ENCODE data around the gene LRRTM1. TPM values are rescaled to one million over a fixed set of nuclear protein-coding genes. Genes with fewer than 3 reads are reported as not detected.

LRRTM1 gene
- total RNA-seq, 1 donor from 2014 or later, result not detected

DNA sequence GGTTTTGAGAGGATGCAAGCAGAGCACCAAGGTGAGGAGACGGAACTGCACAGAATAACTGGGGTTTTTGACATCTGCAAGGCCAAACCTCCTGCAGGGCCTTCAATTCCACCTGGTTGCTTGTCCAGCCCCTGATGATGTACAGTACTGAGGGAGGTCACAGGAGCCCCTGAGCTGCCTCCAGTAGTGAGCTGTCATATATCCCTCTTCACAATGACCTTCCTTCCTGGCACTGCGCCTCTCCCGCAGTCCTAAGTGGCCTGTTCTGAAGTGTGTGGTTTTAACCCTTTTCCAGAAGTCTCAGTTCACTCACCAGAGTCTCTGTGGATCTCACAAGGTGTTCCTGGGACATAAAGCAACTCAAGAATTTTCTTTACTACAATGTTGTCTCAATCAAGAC lies 45.3 kb downstream of the LRRTM1 start:
- Mint-ChIP-seq H3K36me3 (ENCODE audit: low read depth) (no peaks in the 10 kb centered on the region), H3K4me1 (ENCODE audit: low read depth) (no peaks in the 10 kb centered on the region), H3K9me3 (ENCODE audit: low read depth) (peaks cover 4% of the 10 kb centered on the region), H3K27me3 (ENCODE audit: low read depth) (peaks cover 4% of the 10 kb centered on the region), H3K4me3 (ENCODE audit: unreplicated experiment) (no peak overlapping the region), H3K27ac (ENCODE audit: unreplicated experiment) (no peak overlapping the region)
- DNase-seq (ENCODE audit: low spot score), result no peak
- TF ChIP-seq, protein P1, sequence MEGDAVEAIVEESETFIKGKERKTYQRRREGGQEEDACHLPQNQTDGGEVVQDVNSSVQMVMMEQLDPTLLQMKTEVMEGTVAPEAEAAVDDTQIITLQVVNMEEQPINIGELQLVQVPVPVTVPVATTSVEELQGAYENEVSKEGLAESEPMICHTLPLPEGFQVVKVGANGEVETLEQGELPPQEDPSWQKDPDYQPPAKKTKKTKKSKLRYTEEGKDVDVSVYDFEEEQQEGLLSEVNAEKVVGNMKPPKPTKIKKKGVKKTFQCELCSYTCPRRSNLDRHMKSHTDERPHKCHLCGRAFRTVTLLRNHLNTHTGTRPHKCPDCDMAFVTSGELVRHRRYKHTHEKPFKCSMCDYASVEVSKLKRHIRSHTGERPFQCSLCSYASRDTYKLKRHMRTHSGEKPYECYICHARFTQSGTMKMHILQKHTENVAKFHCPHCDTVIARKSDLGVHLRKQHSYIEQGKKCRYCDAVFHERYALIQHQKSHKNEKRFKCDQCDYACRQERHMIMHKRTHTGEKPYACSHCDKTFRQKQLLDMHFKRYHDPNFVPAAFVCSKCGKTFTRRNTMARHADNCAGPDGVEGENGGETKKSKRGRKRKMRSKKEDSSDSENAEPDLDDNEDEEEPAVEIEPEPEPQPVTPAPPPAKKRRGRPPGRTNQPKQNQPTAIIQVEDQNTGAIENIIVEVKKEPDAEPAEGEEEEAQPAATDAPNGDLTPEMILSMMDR (IDR thresholded peaks at IDR 0.05), result no peak

DNA sequence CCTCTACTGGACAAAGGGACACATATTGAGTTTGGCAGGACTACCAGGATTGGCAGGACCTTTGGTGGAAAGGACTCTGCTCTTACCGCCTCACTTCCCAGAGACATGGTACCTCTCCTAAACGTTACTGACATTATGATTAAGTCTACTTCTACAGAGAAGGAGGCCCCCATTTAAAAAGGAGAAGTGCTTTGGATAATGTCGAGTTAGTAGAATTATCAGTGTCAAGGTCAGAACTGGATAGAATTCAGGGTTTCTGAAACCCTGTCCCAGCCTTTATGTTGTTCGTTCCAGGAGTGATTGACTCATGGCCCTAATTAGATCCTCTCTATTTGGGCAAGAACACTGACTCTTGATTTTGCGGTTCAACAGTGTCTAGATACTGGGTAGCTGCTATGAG lies 45.8 kb downstream of the LRRTM1 start:
- no peaks in the 10 kb centered on the region for H3K4me1 Mint-ChIP-seq (ENCODE audit: low read depth)
- TF ChIP-seq, protein P1 (IDR thresholded peaks at IDR 0.05), result no peak
- no peak for DNase-seq (ENCODE audit: low spot score)
- peaks cover 4% of the 10 kb centered on the region for H3K27me3 Mint-ChIP-seq (ENCODE audit: low read depth)
- H3K27ac Mint-ChIP-seq (ENCODE audit: unreplicated experiment), result no peak overlapping the region
- H3K9me3 Mint-ChIP-seq (ENCODE audit: low read depth), result peaks cover 4% of the 10 kb centered on the region
- H3K4me3 Mint-ChIP-seq (ENCODE audit: unreplicated experiment), result no peak overlapping the region
- no peaks in the 10 kb centered on the region for H3K36me3 Mint-ChIP-seq (ENCODE audit: low read depth)

DNA sequence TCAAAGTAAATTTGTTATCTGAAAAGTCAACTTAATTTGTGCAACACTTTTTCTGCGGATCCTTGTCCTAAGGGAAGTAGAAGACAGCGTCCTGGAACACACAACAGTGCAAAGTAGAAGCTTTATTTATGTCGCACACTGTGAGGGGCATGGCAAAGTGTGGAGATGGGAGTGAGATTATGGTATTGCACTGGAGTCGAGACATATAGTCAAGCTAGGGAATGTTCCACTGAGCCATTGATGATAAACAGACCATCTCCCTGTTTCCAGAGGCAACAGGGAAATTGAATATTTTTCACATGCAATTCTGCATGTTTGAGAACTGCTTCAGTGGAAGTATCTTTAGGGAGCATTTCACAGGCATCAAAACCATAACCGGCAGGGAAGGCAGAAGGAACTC lies 46.2 kb downstream of the LRRTM1 start:
- Mint-ChIP-seq H3K36me3 (ENCODE audit: low read depth) (no peaks in the 10 kb centered on the region), H3K27me3 (ENCODE audit: low read depth) (peaks cover 4% of the 10 kb centered on the region), H3K9me3 (ENCODE audit: low read depth) (peaks cover 4% of the 10 kb centered on the region), H3K27ac (ENCODE audit: unreplicated experiment) (no peak overlapping the region), H3K4me1 (ENCODE audit: low read depth) (no peaks in the 10 kb centered on the region), H3K4me3 (ENCODE audit: unreplicated experiment) (no peak overlapping the region)
- TF ChIP-seq, protein P1 (IDR thresholded peaks at IDR 0.05), result no peak
- no peak for DNase-seq (ENCODE audit: low spot score)

DNA sequence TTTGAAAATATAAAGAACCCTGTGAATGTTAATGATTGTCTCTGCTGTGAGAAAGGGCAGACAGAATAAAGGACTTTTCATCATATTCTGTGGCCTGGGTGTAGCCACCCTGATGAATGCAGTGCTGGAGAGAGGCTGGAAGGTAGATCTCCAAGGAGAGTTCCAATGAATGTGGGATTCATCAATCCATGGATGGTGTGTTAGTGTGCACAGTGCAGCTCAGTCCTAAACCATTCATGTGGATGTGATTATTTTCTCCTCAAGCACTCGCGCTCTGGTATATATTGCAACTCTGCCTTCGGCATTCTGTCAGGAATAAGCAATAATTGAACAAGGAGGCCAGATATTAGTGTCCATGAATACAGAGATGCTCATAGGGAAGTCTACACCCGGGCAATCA lies 47.1 kb downstream of the LRRTM1 start:
- no peak for DNase-seq (ENCODE audit: low spot score)
- Mint-ChIP-seq H3K27me3 (ENCODE audit: low read depth) (peaks cover 4% of the 10 kb centered on the region), H3K4me3 (ENCODE audit: unreplicated experiment) (no peak overlapping the region), H3K9me3 (ENCODE audit: low read depth) (peaks cover 4% of the 10 kb centered on the region), H3K27ac (ENCODE audit: unreplicated experiment) (peak overlapping the region; percentile 29), H3K36me3 (ENCODE audit: low read depth) (no peaks in the 10 kb centered on the region), H3K4me1 (ENCODE audit: low read depth) (no peaks in the 10 kb centered on the region)
- TF ChIP-seq, protein P1 (IDR thresholded peaks at IDR 0.05), result no peak

DNA sequence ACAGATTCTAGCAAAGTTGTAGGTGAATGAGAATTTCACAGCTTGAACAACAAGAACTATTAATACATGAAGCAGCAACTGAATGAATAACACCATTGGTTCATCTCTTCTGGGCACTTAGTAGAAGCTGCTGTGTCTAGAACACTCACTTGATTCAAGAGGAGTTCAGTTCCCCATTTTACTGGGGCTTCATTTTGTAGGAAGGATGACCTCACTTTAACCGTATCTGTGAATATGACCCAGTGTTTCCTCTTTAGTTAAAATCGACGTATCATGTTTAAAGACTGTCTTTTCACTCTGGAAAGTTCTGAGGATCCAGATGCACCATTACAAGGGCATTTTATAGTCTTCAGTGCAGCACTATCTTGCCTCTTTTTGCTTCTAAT lies 47.8 kb downstream of the LRRTM1 start:
- Mint-ChIP-seq H3K27me3 (ENCODE audit: low read depth) (peaks cover 4% of the 10 kb centered on the region), H3K27ac (ENCODE audit: unreplicated experiment) (no peak overlapping the region), H3K4me1 (ENCODE audit: low read depth) (no peaks in the 10 kb centered on the region), H3K36me3 (ENCODE audit: low read depth) (no peaks in the 10 kb centered on the region), H3K4me3 (ENCODE audit: unreplicated experiment) (no peak overlapping the region), H3K9me3 (ENCODE audit: low read depth) (peaks cover 4% of the 10 kb centered on the region)
- DNase-seq (ENCODE audit: low spot score), result no peak
- TF ChIP-seq, protein P1 (IDR thresholded peaks at IDR 0.05), result no peak
